ENCODE measurements around the gene OR2J3. TPM values are rescaled to one million over a fixed set of nuclear protein-coding genes. Genes with fewer than 3 reads are reported as not detected.

Gene OR2J3
- total RNA-seq, 1 experiment from 2014 or later, result not detected

DNA sequence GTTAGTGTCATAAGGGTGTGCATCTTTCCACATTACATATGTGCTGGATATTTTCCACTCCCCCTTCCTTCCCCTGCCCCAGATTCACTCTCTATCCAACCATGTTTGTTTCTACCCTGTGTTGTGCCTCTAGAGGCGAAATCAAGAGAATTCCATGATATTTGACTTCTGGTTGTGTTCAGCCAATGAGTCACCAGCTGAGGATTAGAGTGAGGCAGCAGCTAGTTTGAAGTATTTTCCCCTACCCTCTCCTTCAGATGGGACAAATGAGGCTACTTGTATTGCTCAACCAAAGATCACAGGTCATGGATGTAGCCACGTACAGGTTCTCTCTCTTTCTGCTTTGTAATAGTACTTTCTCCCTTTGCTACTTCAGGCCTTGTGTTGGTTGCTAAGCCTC is 38.3 kb downstream of the OR2J3 start:
- Histone ChIP-seq H2BK12ac (ENCODE audit: insufficient read length, low read depth, low read length) (no peak overlapping the region), H3K9ac (ENCODE audit: extremely low read depth, insufficient read length, low read length) (no peak overlapping the region), H4K8ac (replicated peaks; ENCODE audit: insufficient read length, low read depth, low read length) (no peak overlapping the region), H2BK15ac (ENCODE audit: low read depth, low read length) (no peak overlapping the region), H3K9me3 (ENCODE audit: control insufficient read depth, low read depth, low read length) (peaks cover 7% of the 10 kb centered on the region), H4K20me1 (ENCODE audit: control insufficient read depth, insufficient read depth, insufficient read length) (no peaks in the 10 kb centered on the region), H3K79me1 (ENCODE audit: insufficient read depth, low read depth, low read length, poor library complexity, severe bottlenecking) (no peaks in the 10 kb centered on the region), H2AFZ (ENCODE audit: low read length) (no peak overlapping the region), H3T11ph (ENCODE audit: low read length) (no peak overlapping the region), H2BK120ac (ENCODE audit: low read depth, low read length, poor library complexity, severe bottlenecking) (no peak overlapping the region), H3K23me2 (ENCODE audit: insufficient read length, low read depth, low read length, poor library complexity, severe bottlenecking) (no peaks in the 10 kb centered on the region), H3K23ac (ENCODE audit: insufficient read length, low read depth, low read length) (no peak overlapping the region), H3K27ac (ENCODE audit: insufficient read length, low read depth, low read length) (no peak overlapping the region), H3K18ac (ENCODE audit: insufficient read length, low read depth, low read length) (no peak overlapping the region), H2BK5ac (ENCODE audit: insufficient read length, low read length) (no peak overlapping the region), H4K91ac (ENCODE audit: insufficient read length, low read depth, low read length) (no peak overlapping the region), H3K14ac (ENCODE audit: insufficient read depth, low read length) (no peak overlapping the region), H2BK20ac (ENCODE audit: low read depth, low read length, poor library complexity, severe bottlenecking) (no peak overlapping the region), H3K56ac (ENCODE audit: insufficient read length, low read depth, low read length) (no peak overlapping the region), H2AK5ac (ENCODE audit: insufficient read length, low read length) (no peak overlapping the region), H3K4me1 (ENCODE audit: insufficient read depth, low read length) (no peaks in the 10 kb centered on the region), H3K4ac (ENCODE audit: low read depth, low read length) (no peak overlapping the region), H3K27me3 (ENCODE audit: insufficient read depth, low read length) (no peaks in the 10 kb centered on the region), H3K79me2 (ENCODE audit: insufficient read depth, low read length) (no peaks in the 10 kb centered on the region), H4K5ac (ENCODE audit: insufficient read length, low read depth, low read length) (no peak overlapping the region), H3K4me2 (ENCODE audit: insufficient read depth, insufficient read length, low read length) (no peak overlapping the region)
- H3K27ac Mint-ChIP-seq, result no peak overlapping the region
- peaks cover 18 to 23% of the 10 kb centered on the region in 2 experiments; a peak in 4 of 5 replicates for H3K9me3 Mint-ChIP-seq
- H3K4me1 Mint-ChIP-seq, result peaks cover 0 to 3% of the 10 kb centered on the region in 2 experiments; a peak in 1 of 4 replicates
- H3K36me3 Mint-ChIP-seq (ENCODE audit: insufficient read depth in 1 of 3, low read depth in 3 of 3), result peaks cover 2 to 17% (median 10%) of the 10 kb centered on the region in 3 experiments; a peak in 6 of 7 replicates
- TF ChIP-seq, protein P1, sequence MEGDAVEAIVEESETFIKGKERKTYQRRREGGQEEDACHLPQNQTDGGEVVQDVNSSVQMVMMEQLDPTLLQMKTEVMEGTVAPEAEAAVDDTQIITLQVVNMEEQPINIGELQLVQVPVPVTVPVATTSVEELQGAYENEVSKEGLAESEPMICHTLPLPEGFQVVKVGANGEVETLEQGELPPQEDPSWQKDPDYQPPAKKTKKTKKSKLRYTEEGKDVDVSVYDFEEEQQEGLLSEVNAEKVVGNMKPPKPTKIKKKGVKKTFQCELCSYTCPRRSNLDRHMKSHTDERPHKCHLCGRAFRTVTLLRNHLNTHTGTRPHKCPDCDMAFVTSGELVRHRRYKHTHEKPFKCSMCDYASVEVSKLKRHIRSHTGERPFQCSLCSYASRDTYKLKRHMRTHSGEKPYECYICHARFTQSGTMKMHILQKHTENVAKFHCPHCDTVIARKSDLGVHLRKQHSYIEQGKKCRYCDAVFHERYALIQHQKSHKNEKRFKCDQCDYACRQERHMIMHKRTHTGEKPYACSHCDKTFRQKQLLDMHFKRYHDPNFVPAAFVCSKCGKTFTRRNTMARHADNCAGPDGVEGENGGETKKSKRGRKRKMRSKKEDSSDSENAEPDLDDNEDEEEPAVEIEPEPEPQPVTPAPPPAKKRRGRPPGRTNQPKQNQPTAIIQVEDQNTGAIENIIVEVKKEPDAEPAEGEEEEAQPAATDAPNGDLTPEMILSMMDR (conservative IDR thresholded peaks at IDR 0.05), result no peak
- H3K4me3 Mint-ChIP-seq, result no peak overlapping the region
- WGBS (ENCODE audit: extremely low coverage, insufficient read length, low lambda C conversion rate), result no CpG with 5 or more reads among the region's 2 CpGs
- no peak for DNase-seq
- no peaks in the 10 kb centered on the region for H3K27me3 Mint-ChIP-seq (ENCODE audit: low read depth)

Measured in H9 (cell line).